ENCODE data around the gene GPANK1.

GPANK1 gene

GRCh38 chr6:31640612-31641011 lies 24.2 kb downstream of the GPANK1 start:
- TF ChIP-seq CTCF (IDR thresholded peaks at IDR 0.05; ENCODE audit: insufficient read depth, low read depth, low read length, missing control alignments) = no peak
- no peak for DNase-seq (ENCODE audit: low read depth)
- H3K4me3 ChIP-seq (ENCODE audit: low read length) = no peak overlapping the region

- H3K4me3 ChIP-seq (ENCODE audit: low read length) = no peak overlapping the region
- TF ChIP-seq CTCF (IDR thresholded peaks at IDR 0.05; ENCODE audit: insufficient read depth, low read depth, low read length, missing control alignments) = no peak
- no peak for DNase-seq (ENCODE audit: low read depth)
Observed at GRCh38 chr6:31639449-31639861, 25.3 kb downstream of the GPANK1 start.

- no peak for TF ChIP-seq CTCF (IDR thresholded peaks at IDR 0.05; ENCODE audit: insufficient read depth, low read depth, low read length, missing control alignments)
- no peak overlapping the region for H3K4me3 ChIP-seq (ENCODE audit: low read length)
- no peak for DNase-seq (ENCODE audit: low read depth)
Observed at GRCh38 chr6:31639043-31639442, 25.8 kb downstream of the GPANK1 start.

GRCh38 chr6:31636698-31637596 lies 27.9 kb downstream of the GPANK1 start:
- no peak overlapping the region for H3K4me3 ChIP-seq (ENCODE audit: low read length)
- TF ChIP-seq CTCF (IDR thresholded peaks at IDR 0.05; ENCODE audit: insufficient read depth, low read depth, low read length, missing control alignments) = no peak
- DNase-seq (ENCODE audit: low read depth) = no peak

GRCh38 chr6:31634969-31635575 lies 29.7 kb downstream of the GPANK1 start:
- TF ChIP-seq CTCF (IDR thresholded peaks at IDR 0.05; ENCODE audit: insufficient read depth, low read depth, low read length, missing control alignments) = no peak
- no peak overlapping the region for H3K4me3 ChIP-seq (ENCODE audit: low read length)
- no peak for DNase-seq (ENCODE audit: low read depth)

GRCh38 chr6:31634131-31634530 lies 30.7 kb downstream of the GPANK1 start:
- no peak for DNase-seq (ENCODE audit: low read depth)
- no peak for TF ChIP-seq CTCF (IDR thresholded peaks at IDR 0.05; ENCODE audit: insufficient read depth, low read depth, low read length, missing control alignments)
- H3K4me3 ChIP-seq (ENCODE audit: low read length) = no peak overlapping the region

Data from epithelial cell of esophagus (primary cell).